Keratinocyte (primary cell): ENCODE results near the gene WASF1. TPM values are rescaled to one million over a fixed set of nuclear protein-coding genes. Genes with fewer than 3 reads are reported as not detected.

Experiments
- DNase-seq: peaks from one replicate; pipeline ENCODE4 v3.0.0-alpha.2; 2011; ENCODE audit warnings: low read depth, missing footprints, low spot score
- FAIRE-seq: peaks from 2 replicates; lab custom pipeline; 2011; peaks lifted over from hg19 to GRCh38; lab: Jason Lieb, UNC
- H2AFZ ChIP-seq: 2 replicates; pipeline ENCODE4 v1.6.0; 2012; ENCODE audit warnings: low read length, control low read depth, inconsistent platforms; ENCODE audit not compliant: control insufficient read depth
- H3K27ac ChIP-seq: 2 replicates; pipeline ENCODE4 v1.5.1; 2011; ENCODE audit warnings: low read length; ENCODE audit not compliant: control insufficient read depth, insufficient read depth
- H3K27me3 ChIP-seq: 3 replicates; pipeline ENCODE4 v1.6.0; 2011; ENCODE audit warnings: low read length; ENCODE audit not compliant: control insufficient read depth, insufficient read depth; ENCODE audit errors: extremely low read depth
- H3K36me3 ChIP-seq, 2 experiments: 2 replicates in 1 of 2; 3 replicates in 1 of 2; pipeline ENCODE4 v1.5.1; 2011; ENCODE audit warnings: low read length in 2 of 2, mild to moderate bottlenecking in 1 of 2; ENCODE audit not compliant: control insufficient read depth in 2 of 2, insufficient read depth in 2 of 2; ENCODE audit errors: extremely low read depth in 1 of 2
- H3K4me1 ChIP-seq: 3 replicates; pipeline ENCODE4 v1.5.1; 2011; ENCODE audit warnings: low read length; ENCODE audit not compliant: control insufficient read depth, insufficient read depth; ENCODE audit errors: extremely low read depth
- H3K4me2 ChIP-seq: 3 replicates; pipeline ENCODE4 v1.6.0; 2011; ENCODE audit warnings: low read depth, low read length; ENCODE audit not compliant: control insufficient read depth, insufficient read depth; ENCODE audit errors: extremely low read depth
- H3K4me3 ChIP-seq, 3 experiments: fragments of 200-600 bp in 1 of 3; sonication (generic) in 1 of 3; 2 replicates in 2 of 3; 3 replicates in 1 of 3; pipeline ENCODE4 v1.5.1; 2011 to 2016; ENCODE audit warnings: low read length in 3 of 3, mild to moderate bottlenecking in 3 of 3, control low read depth in 2 of 3, inconsistent platforms in 1 of 3, low read depth in 1 of 3, mixed read lengths in 1 of 3, mixed run types in 1 of 3, moderate library complexity in 1 of 3; ENCODE audit not compliant: control insufficient read depth in 2 of 3, insufficient read depth in 2 of 3; ENCODE audit errors: extremely low read depth in 1 of 3
- H3K79me2 ChIP-seq: 2 replicates; pipeline ENCODE4 v1.6.0; 2012; ENCODE audit warnings: low read length; ENCODE audit not compliant: control insufficient read depth, insufficient read depth
- H3K9ac ChIP-seq: 3 replicates; pipeline ENCODE4 v1.6.0; 2011; ENCODE audit warnings: low read length; ENCODE audit not compliant: control insufficient read depth, insufficient read depth; ENCODE audit errors: extremely low read depth
- H3K9me1 ChIP-seq: 3 replicates; pipeline ENCODE4 v1.6.0; 2011; ENCODE audit warnings: low read length; ENCODE audit not compliant: control insufficient read depth, insufficient read depth; ENCODE audit errors: extremely low read depth
- H3K9me3 ChIP-seq: 2 replicates; pipeline ENCODE4 v1.5.1; 2012; ENCODE audit warnings: low read depth, low read length; ENCODE audit not compliant: control insufficient read depth
- H4K20me1 ChIP-seq: 3 replicates; pipeline ENCODE4 v1.6.0; 2011; ENCODE audit warnings: low read length; ENCODE audit not compliant: control insufficient read depth, insufficient read depth; ENCODE audit errors: extremely low read depth
- EZH2 ChIP-seq: IDR thresholded peaks from one replicate; pipeline ENCODE4 v1.6.1; 2012; ENCODE audit warnings: inconsistent platforms, mild to moderate bottlenecking, low read length, moderate library complexity
- dilution Hi-C: fragments of 300-500 bp; cut with MboI; formaldehyde crosslinking; loops from one replicate; pipeline ENCODE4 v1.7.0; 2020; ENCODE audit warnings: low sequenced_read_pairs; ENCODE audit not compliant: extremely low pct_ligation_motif_present
- polyA plus RNA-seq, 5 experiments: library from polyadenylated mRNA; depleted of rRNA in 3 of 5; stranded (reverse) in 3 of 5; stranded (forward) in 1 of 5; unstranded in 1 of 5; fragments of >200 nt; gene quantifications; 1 replicate in 1 of 5; 2 replicates in 3 of 5; 3 replicates in 1 of 5; pipeline versions ENCODE4 v1.2.1 to v1.2.3, GENCODE V29; 2011 to 2012; ENCODE audit warnings: missing spikeins in 2 of 5, low read depth in 1 of 5, low replicate concordance in 1 of 5
- TF ChIP-seq, protein P1 (sequence below), 3 experiments: IDR thresholded peaks in 1 of 3; conservative IDR thresholded peaks in 1 of 3; optimal IDR thresholded peaks in 1 of 3; 2 replicates in 2 of 3; 3 replicates in 1 of 3; pipeline versions ENCODE3 to v1.5.1; 2011; ENCODE audit warnings: low read length in 3 of 3, mild to moderate bottlenecking in 3 of 3, moderate library complexity in 2 of 3, control low read depth in 1 of 3, inconsistent platforms in 1 of 3; ENCODE audit not compliant: insufficient read depth in 2 of 3; ENCODE audit errors: extremely low read depth in 1 of 3

Gene WASF1
- polyA plus RNA-seq, 1 donor (not counting 4 experiments of a cell fraction or from before 2014, with no cell fraction given) = 20.9 TPM

DNA sequence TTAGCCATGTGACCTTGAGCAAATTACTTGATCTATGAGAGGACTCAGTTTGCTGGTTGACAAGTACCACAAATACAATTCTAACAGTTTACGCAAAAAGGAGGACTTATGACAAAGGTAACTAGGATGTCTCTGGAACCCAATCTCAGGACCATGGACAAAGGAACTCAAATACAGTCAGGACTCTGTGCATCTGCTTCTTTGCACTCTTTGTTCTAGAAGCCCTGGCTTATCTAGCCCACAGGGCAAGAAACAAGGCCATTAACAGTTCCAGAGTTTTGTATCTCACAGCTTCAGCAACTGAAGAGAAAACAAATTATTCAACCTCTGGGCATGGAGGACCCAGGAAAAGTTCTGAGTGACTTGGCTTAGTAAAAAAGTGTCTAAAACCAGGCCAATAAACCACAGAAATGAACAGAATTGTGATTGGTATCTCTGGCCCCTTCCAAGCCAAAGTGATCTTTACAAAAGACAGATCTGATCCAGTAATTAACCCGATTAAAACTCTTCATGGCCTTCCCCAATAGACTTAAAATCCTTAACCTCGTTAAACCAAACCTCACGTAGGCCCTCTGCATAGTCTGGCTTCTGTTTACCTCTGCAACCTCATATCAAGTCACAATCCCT is 5.9 kb downstream of the WASF1 start:
- H3K36me3 ChIP-seq = no peaks in the 10 kb centered on the region
- H3K9me1 ChIP-seq = no peaks in the 10 kb centered on the region
- no peak overlapping the region for H3K9ac ChIP-seq
- H3K27me3 ChIP-seq = no peaks in the 10 kb centered on the region
- FAIRE-seq (no peak), DNase-seq (no peak)
- no peak for TF ChIP-seq EZH2
- TF ChIP-seq, protein P1, sequence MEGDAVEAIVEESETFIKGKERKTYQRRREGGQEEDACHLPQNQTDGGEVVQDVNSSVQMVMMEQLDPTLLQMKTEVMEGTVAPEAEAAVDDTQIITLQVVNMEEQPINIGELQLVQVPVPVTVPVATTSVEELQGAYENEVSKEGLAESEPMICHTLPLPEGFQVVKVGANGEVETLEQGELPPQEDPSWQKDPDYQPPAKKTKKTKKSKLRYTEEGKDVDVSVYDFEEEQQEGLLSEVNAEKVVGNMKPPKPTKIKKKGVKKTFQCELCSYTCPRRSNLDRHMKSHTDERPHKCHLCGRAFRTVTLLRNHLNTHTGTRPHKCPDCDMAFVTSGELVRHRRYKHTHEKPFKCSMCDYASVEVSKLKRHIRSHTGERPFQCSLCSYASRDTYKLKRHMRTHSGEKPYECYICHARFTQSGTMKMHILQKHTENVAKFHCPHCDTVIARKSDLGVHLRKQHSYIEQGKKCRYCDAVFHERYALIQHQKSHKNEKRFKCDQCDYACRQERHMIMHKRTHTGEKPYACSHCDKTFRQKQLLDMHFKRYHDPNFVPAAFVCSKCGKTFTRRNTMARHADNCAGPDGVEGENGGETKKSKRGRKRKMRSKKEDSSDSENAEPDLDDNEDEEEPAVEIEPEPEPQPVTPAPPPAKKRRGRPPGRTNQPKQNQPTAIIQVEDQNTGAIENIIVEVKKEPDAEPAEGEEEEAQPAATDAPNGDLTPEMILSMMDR (optimal IDR thresholded peaks at IDR 0.05 in 1 of 3, IDR thresholded peaks at IDR 0.05 in 1 of 3, conservative IDR thresholded peaks at IDR 0.05 in 1 of 3; ENCODE audit: extremely low read depth in 1 of 3, insufficient read depth in 2 of 3, low read length in 3 of 3) = no peak
- dilution Hi-C loops = no loop called here
- no peak overlapping the region for H3K4me2 ChIP-seq
- H3K27ac ChIP-seq = no peak overlapping the region
- H3K9me3 ChIP-seq = no peaks in the 10 kb centered on the region
- peaks cover 8% of the 10 kb centered on the region for H3K4me1 ChIP-seq
- H3K79me2 ChIP-seq = peaks cover 86% of the 10 kb centered on the region
- H2AFZ ChIP-seq = no peak overlapping the region
- peaks cover 7% of the 10 kb centered on the region for H4K20me1 ChIP-seq
- no peak overlapping the region for H3K4me3 ChIP-seq

DNA sequence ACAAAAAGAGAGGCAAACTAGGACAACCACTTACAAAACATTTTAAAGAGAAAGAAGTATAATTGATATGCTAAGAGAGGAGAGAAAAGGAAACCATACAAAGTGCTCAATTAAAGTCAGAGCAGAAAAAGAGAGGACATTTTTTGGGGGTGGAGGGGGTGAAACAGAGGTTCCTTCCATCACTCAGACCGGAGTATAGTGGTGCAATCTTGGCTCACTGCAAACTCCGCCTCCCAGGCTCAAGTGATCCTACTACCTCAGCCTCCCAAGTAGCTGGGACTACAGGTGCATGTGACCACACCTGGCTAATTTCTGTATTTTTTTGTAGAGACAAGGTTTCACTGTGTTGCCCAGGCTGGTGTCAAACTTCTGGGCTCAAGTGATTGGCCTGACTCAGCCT is 9.4 kb downstream of the WASF1 start:
- H3K4me1 ChIP-seq = no peaks in the 10 kb centered on the region
- no peak overlapping the region for H2AFZ ChIP-seq
- H3K27ac ChIP-seq = no peak overlapping the region
- H3K9ac ChIP-seq = no peak overlapping the region
- FAIRE-seq (no peak), DNase-seq (no peak)
- H3K4me2 ChIP-seq = no peak overlapping the region
- no peaks in the 10 kb centered on the region for H3K9me3 ChIP-seq
- H3K36me3 ChIP-seq = no peaks in the 10 kb centered on the region
- H3K9me1 ChIP-seq = no peaks in the 10 kb centered on the region
- TF ChIP-seq, protein P1 (optimal IDR thresholded peaks at IDR 0.05 in 1 of 3, IDR thresholded peaks at IDR 0.05 in 1 of 3, conservative IDR thresholded peaks at IDR 0.05 in 1 of 3; ENCODE audit: extremely low read depth in 1 of 3, insufficient read depth in 2 of 3, low read length in 3 of 3) = no peak
- no peak for TF ChIP-seq EZH2
- H3K79me2 ChIP-seq = peaks cover 83% of the 10 kb centered on the region
- H4K20me1 ChIP-seq = peaks cover 11% of the 10 kb centered on the region
- no peak overlapping the region for H3K4me3 ChIP-seq
- no peaks in the 10 kb centered on the region for H3K27me3 ChIP-seq
- dilution Hi-C loops = no loop called here
